GM12878 (cell line): Measurements from ENCODE around the gene IL17A. TPM values are rescaled to one million over a fixed set of nuclear protein-coding genes. Genes with fewer than 3 reads are reported as not detected.

Experiments
- ATAC-seq: fragments of 200-7000 bp; cut with Tn5 transposase; 3 replicates; pipeline ENCODE4 v1.9.1; 2020; ENCODE audit warnings: mild to moderate bottlenecking, moderate library complexity
- BruUV-seq: library from RNA; stranded (reverse); fragments of 400-500 nt; replicated peaks from 2 replicates; lab custom pipeline; 2021; lab: Mats Ljungman, UMichigan
- CTCF ChIA-PET: fragments of 300-600 bp; sonication (Branson Sonifier 250); formaldehyde crosslinking; extraction: SDS; loops from one replicate; lab custom pipeline; 2021; ENCODE audit warnings: inconsistent platforms; lab: Yijun Ruan, JAX
- POLR2A ChIA-PET: fragments of 350-600 bp; formaldehyde crosslinking; extraction: SDS; loops from one replicate; lab custom pipeline; 2021; ENCODE audit warnings: inconsistent platforms; lab: Charles Lee
- RAD21 ChIA-PET: fragments of 300-600 bp; sonication (Branson Sonifier 250); formaldehyde crosslinking; loops from one replicate; lab custom pipeline; 2023; ENCODE audit warnings: antibody characterized with exemption; ENCODE audit not compliant: unreplicated experiment; lab: Charles Lee
- SMC1A ChIA-PET: fragments of 300-600 bp; sonication (Branson Sonifier 250); formaldehyde crosslinking; loops from one replicate; lab custom pipeline; 2023; ENCODE audit not compliant: unreplicated experiment, uncharacterized antibody; lab: Charles Lee
- DNase-seq: peaks from one replicate; pipeline ENCODE4 v3.0.0-alpha.2; 2011; ENCODE audit warnings: low read depth, low spot score
- FAIRE-seq: peaks from 3 replicates; lab custom pipeline; 2011; peaks lifted over from hg19 to GRCh38; lab: Jason Lieb, UNC
- H2AFZ ChIP-seq: 2 replicates; pipeline ENCODE4 v1.6.0; 2011; ENCODE audit warnings: low read depth, low read length, control low read depth; ENCODE audit not compliant: control insufficient read depth
- H3K27ac ChIP-seq: 2 replicates; pipeline ENCODE4 v1.5.1; 2011; ENCODE audit warnings: control low read depth; ENCODE audit not compliant: control insufficient read depth, insufficient read depth
- H3K27me3 ChIP-seq, 2 experiments: replicated peaks in 1 of 2; 2 replicates each; pipeline versions ENCODE4 v1.6.0 to v1.6.1; 2011; ENCODE audit warnings: low read length in 1 of 2; ENCODE audit not compliant: control insufficient read depth in 2 of 2, insufficient read depth in 2 of 2
- H3K36me3 ChIP-seq, 2 experiments: 2 replicates each; pipeline ENCODE4 v1.5.1; 2011; ENCODE audit warnings: low read length in 1 of 2; ENCODE audit not compliant: control insufficient read depth in 2 of 2, insufficient read depth in 2 of 2
- H3K4me1 ChIP-seq: 2 replicates; pipeline ENCODE4 v1.6.1; 2011; ENCODE audit warnings: mild to moderate bottlenecking, low read length, moderate library complexity, mixed read lengths; ENCODE audit not compliant: control insufficient read depth, insufficient read depth
- H3K4me2 ChIP-seq: 2 replicates; pipeline ENCODE4 v1.6.0; 2011; ENCODE audit warnings: control low read depth; ENCODE audit not compliant: control insufficient read depth, insufficient read depth
- H3K4me3 ChIP-seq: fragments of 200-600 bp; sonication (generic); 2 replicates; pipeline ENCODE4 v1.5.1; 2016
- H3K79me2 ChIP-seq: 2 replicates; pipeline ENCODE4 v1.6.0; 2011; ENCODE audit warnings: low read length; ENCODE audit not compliant: control insufficient read depth, insufficient read depth
- H3K9ac ChIP-seq: 2 replicates; pipeline ENCODE4 v1.8.0; 2011; ENCODE audit warnings: low read length, control low read depth, mixed read lengths; ENCODE audit not compliant: control insufficient read depth, insufficient read depth
- H3K9me3 ChIP-seq: replicated peaks from 3 replicates; pipeline ENCODE4 v1.5.1; 2011; ENCODE audit warnings: mild to moderate bottlenecking, low read length; ENCODE audit not compliant: control insufficient read depth, insufficient read depth
- H4K20me1 ChIP-seq: 2 replicates; pipeline ENCODE4 v1.6.0; 2011; ENCODE audit not compliant: control insufficient read depth, insufficient read depth
- BMI1 ChIP-seq: fragments of 450-650 bp; IDR thresholded peaks from 2 replicates; pipeline ENCODE4 v1.6.1; 2016; ENCODE audit warnings: mild to moderate bottlenecking, moderate library complexity, borderline replicate concordance
- CEBPB ChIP-seq, 2 experiments: fragments of 150-350 bp in 1 of 2; IDR thresholded peaks; 2 replicates each; pipeline ENCODE4 v1.6.1; 2012 to 2014; ENCODE audit warnings: low read depth in 2 of 2, low read length in 2 of 2, borderline replicate concordance in 1 of 2, inconsistent platforms in 1 of 2
- ELK1 ChIP-seq: IDR thresholded peaks from 2 replicates; pipeline ENCODE4 v1.6.1; 2012; ENCODE audit warnings: low read depth, low read length, improper control_type of control experiment
- EP300 ChIP-seq, 2 experiments: fragments of 150-350 bp in 1 of 2; IDR thresholded peaks; 2 replicates each; pipeline ENCODE4 v1.6.1; 2011 to 2012; ENCODE audit warnings: low read depth in 2 of 2, low read length in 2 of 2, borderline replicate concordance in 1 of 2, improper control_type of control experiment in 1 of 2, inconsistent platforms in 1 of 2; ENCODE audit not compliant: control insufficient read depth in 1 of 2
- ETV6 ChIP-seq, 2 experiments: fragments of 450-650 bp in 1 of 2; IDR thresholded peaks in 1 of 2; conservative IDR thresholded peaks in 1 of 2; 2 replicates each; pipeline ENCODE4 v1.6.1; 2014; ENCODE audit warnings: antibody characterized with exemption in 1 of 2, borderline replicate concordance in 1 of 2, low read depth in 1 of 2, mild to moderate bottlenecking in 1 of 2, moderate library complexity in 1 of 2
- IKZF2 ChIP-seq, 2 experiments: fragments of 450-650 bp; IDR thresholded peaks; 2 replicates each; pipeline ENCODE4 v1.6.1; 2017; ENCODE audit warnings: mild to moderate bottlenecking in 2 of 2, moderate library complexity in 2 of 2
- MTA2 ChIP-seq: fragments of 450-650 bp; IDR thresholded peaks from 2 replicates; pipeline ENCODE4 v1.6.1; 2016; ENCODE audit warnings: low read depth, mild to moderate bottlenecking, moderate library complexity
- NFIC ChIP-seq: IDR thresholded peaks from 2 replicates; pipeline ENCODE4 v1.6.1; 2012; ENCODE audit warnings: low read depth, mild to moderate bottlenecking, inconsistent platforms, low read length, moderate library complexity
- NR2F1 ChIP-seq: fragments of 450-650 bp; conservative IDR thresholded peaks from 2 replicates; pipeline ENCODE4 v1.6.1; 2017; ENCODE audit warnings: mild to moderate bottlenecking
- POLR2AphosphoS5 ChIP-seq: IDR thresholded peaks from 2 replicates; pipeline ENCODE4 v1.6.1; 2011; ENCODE audit warnings: mild to moderate bottlenecking, low read length, inconsistent platforms
- RAD21 ChIP-seq: IDR thresholded peaks from 2 replicates; pipeline ENCODE4 v1.6.1; 2011; ENCODE audit warnings: mild to moderate bottlenecking, low read depth, low read length, moderate library complexity; ENCODE audit not compliant: insufficient read depth
- RCOR1 ChIP-seq: conservative IDR thresholded peaks from 2 replicates; pipeline ENCODE4 v1.6.1; 2012; ENCODE audit warnings: low read depth, low read length, improper control_type of control experiment
- RFX5 ChIP-seq: IDR thresholded peaks from 2 replicates; pipeline ENCODE4 v1.6.1; 2011; ENCODE audit warnings: low read depth, low read length, improper control_type of control experiment
- SKIL ChIP-seq: fragments of 450-650 bp; IDR thresholded peaks from 2 replicates; pipeline ENCODE4 v1.6.1; 2017; ENCODE audit warnings: mild to moderate bottlenecking, low read depth, inconsistent platforms; ENCODE audit not compliant: poor library complexity, severe bottlenecking
- SMAD1 ChIP-seq: fragments of 450-650 bp; IDR thresholded peaks from 2 replicates; pipeline ENCODE4 v1.6.1; 2018; ENCODE audit warnings: mild to moderate bottlenecking, low read depth; ENCODE audit not compliant: partially characterized antibody
- SUZ12 ChIP-seq: fragments of 200-600 bp; sonication (generic); IDR thresholded peaks from one replicate; pipeline ENCODE4 v1.6.1; 2018; ENCODE audit warnings: antibody characterized with exemption, mild to moderate bottlenecking; ENCODE audit not compliant: unreplicated experiment
- YBX1 ChIP-seq: fragments of 450-650 bp; IDR thresholded peaks from 2 replicates; pipeline ENCODE4 v1.6.1; 2016; ENCODE audit warnings: antibody characterized with exemption
- WGBS: methylation state at CpG from one replicate; pipeline ENCODE4 v1.1.6; 2016; ENCODE audit warnings: low lambda C conversion rate; ENCODE audit not compliant: insufficient replicate concordance, insufficient coverage; ENCODE audit errors: missing lambda C conversion rate; 5-methylcytosine and 5-hydroxymethylcytosine counted together
- in situ Hi-C: fragments of 300-500 bp; cut with MboI; formaldehyde crosslinking; loops from 9 replicates; pipeline ENCODE4 v1.14.3; 2018; ENCODE audit warnings: mixed read lengths
- intact Hi-C: fragments of 100-400 bp; cut with micrococcal nuclease; formaldehyde crosslinking; loops from one replicate; pipeline ENCODE4 v1.14.2; 2022; ENCODE audit not compliant: unreplicated experiment
- polyA plus RNA-seq, 11 experiments: library from polyadenylated mRNA; depleted of rRNA in 4 of 11; unstranded in 6 of 11; stranded (reverse) in 5 of 11; fragments of >200 nt; fragmentation: Nextera tagmentation in 4 of 11; fragmentation: Illumina TruSeq in 1 of 11; extraction: Ambion mirVana in 4 of 11; extraction: Trizol in 1 of 11; gene quantifications; 1 replicate in 1 of 11; 2 replicates in 10 of 11; pipeline versions ENCODE4 v1.2.1 to v1.2.3, GENCODE V29; 2011 to 2016; ENCODE audit warnings: inconsistent platforms in 2 of 11, missing spikeins in 2 of 11, low read depth in 1 of 11
- total RNA-seq, 4 experiments: library from RNA; depleted of rRNA in 3 of 4; stranded (reverse); fragments of >200 nt in 3 of 4; fragmentation: Illumina TruSeq in 1 of 4; extraction: Trizol in 1 of 4; gene quantifications; 2 replicates each; pipeline versions ENCODE4 v1.2.1 to v1.2.3, GENCODE V29; 2013 to 2021
- TF ChIP-seq, protein P1 (sequence below): fragments of 450-650 bp; IDR thresholded peaks from 2 replicates; pipeline ENCODE4 v1.6.1; 2016; ENCODE audit warnings: mild to moderate bottlenecking

IL17A gene
- total and polyA plus RNA-seq, 10 of the 15 experiments (the other 5 are each of a cell fraction or from before 2014, with no cell fraction given) = not detected

GRCh38 chr6:52231406-52232127 lies 45.4 kb downstream of the IL17A start:
- POLR2A ChIA-PET = no interaction called here
- BruUV-seq = no TSS peak
- in situ Hi-C loops = loop anchor here (5.0 to 10.0 kb wide), 2 partner anchors 69 to 377 kb away; no protein-coding TSS in a partner anchor
- TF ChIP-seq NR2F1 (peak; percentile 85), BMI1 (0 out of 2 replicates have a peak, but pooled peaks have one; percentile 18), RCOR1 (0 out of 2 replicates have a peak, but pooled peaks have one; percentile 42), YBX1 (no peak), NFIC (peak; percentile 53), CEBPB (IDR thresholded peaks at IDR 0.05; ENCODE audit: borderline replicate concordance in 1 of 2, low read depth in 2 of 2, low read length in 2 of 2) (no peak), SMAD1 (peak; percentile 32), ELK1 (no peak), SKIL (peak; percentile 88), SUZ12 (no peak), RFX5 (no peak), POLR2AphosphoS5 (no peak), ETV6 (conservative IDR thresholded peaks at IDR 0.05 in 1 of 2, IDR thresholded peaks at IDR 0.05 in 1 of 2; ENCODE audit: borderline replicate concordance in 1 of 2, low read depth in 1 of 2) (no peak), IKZF2 (IDR thresholded peaks at IDR 0.05) (peak; percentile 86 to 87), EP300 (IDR thresholded peaks at IDR 0.05; ENCODE audit: borderline replicate concordance in 1 of 2, control insufficient read depth in 1 of 2, low read depth in 2 of 2, low read length in 2 of 2) (peak in 1 of 2 experiments; percentile 34; a peak in 1 of 4 replicates), MTA2 (peak; percentile 92), RAD21 (no peak)
- TF ChIP-seq, protein P1, sequence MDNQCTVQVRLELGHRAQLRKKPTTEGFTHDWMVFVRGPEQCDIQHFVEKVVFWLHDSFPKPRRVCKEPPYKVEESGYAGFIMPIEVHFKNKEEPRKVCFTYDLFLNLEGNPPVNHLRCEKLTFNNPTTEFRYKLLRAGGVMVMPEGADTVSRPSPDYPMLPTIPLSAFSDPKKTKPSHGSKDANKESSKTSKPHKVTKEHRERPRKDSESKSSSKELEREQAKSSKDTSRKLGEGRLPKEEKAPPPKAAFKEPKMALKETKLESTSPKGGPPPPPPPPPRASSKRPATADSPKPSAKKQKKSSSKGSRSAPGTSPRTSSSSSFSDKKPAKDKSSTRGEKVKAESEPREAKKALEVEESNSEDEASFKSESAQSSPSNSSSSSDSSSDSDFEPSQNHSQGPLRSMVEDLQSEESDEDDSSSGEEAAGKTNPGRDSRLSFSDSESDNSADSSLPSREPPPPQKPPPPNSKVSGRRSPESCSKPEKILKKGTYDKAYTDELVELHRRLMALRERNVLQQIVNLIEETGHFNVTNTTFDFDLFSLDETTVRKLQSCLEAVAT = peak; percentile 97

More at GRCh38 chr6:52231406-52232127, 45.4 kb downstream of the IL17A start:
- no peaks in the 10 kb centered on the region; a peak in 1 of 4 replicates for H3K27me3 ChIP-seq
- H3K9ac ChIP-seq = no peak overlapping the region
- FAIRE-seq (no peak), ATAC-seq (peak; percentile 51), DNase-seq (peak; percentile 55)
- no peaks in the 10 kb centered on the region for H3K79me2 ChIP-seq
- intact Hi-C loops = loop anchor here (5.0 kb wide), 1 partner anchor 144 kb away; the partner anchor contains the start of gene PKHD1
- no peaks in the 10 kb centered on the region for H4K20me1 ChIP-seq
- no peaks in the 10 kb centered on the region; the same call in 2 of the 3 replicates for H3K9me3 ChIP-seq
- H3K4me1 ChIP-seq = peaks cover 32% of the 10 kb centered on the region
- no peak overlapping the region for H3K27ac ChIP-seq
- H3K4me3 ChIP-seq = no peak overlapping the region
- H3K4me2 ChIP-seq = no peak overlapping the region
- no peak overlapping the region; the same call in 1 of the 2 replicates for H2AFZ ChIP-seq
- ChIA-PET RAD21 (interaction anchor here (0.9 to 5.0 kb wide), 3 partner anchors 10 to 76 kb away, joined by 3 to 28 read pairs (median 3); no protein-coding TSS in a partner anchor), SMC1A (interaction anchor here (0.8 to 5.6 kb wide), 8 partner anchors 11 to 381 kb away, joined by 3 to 45 read pairs (median 4); partner anchors contain the start of gene IL17F), CTCF (interaction anchor here (1.1 to 5.9 kb wide), 8 partner anchors 11 to 273 kb away, joined by 3 to 91 read pairs (median 6); no protein-coding TSS in a partner anchor)
- H3K36me3 ChIP-seq = no peaks in the 10 kb centered on the region
- WGBS = 78% methylated on average over 8 of the region's 8 CpGs
